Thymus (tissue), 11 donors: Measurements from ENCODE around the gene GSTA3. TPM values are rescaled to one million over a fixed set of nuclear protein-coding genes. Genes with fewer than 3 reads are reported as not detected.
A peak's percentile ranks its signal among the peaks of the same experiment; 100 is the strongest.
"Not testable (repeated sequence)": the region's sequence is repeated elsewhere in the genome, so short reads cannot be mapped to it uniquely, and the experiment has no call there.

Source experiments
- DNase-seq, 9 donors: peaks; one replicate each; pipeline ENCODE4 v3.0.0-alpha.2; 2013; ENCODE audit warnings: low spot score in 9 of 9, low read depth in 6 of 9, missing footprints in 1 of 9
- H3K27ac ChIP-seq, 2 donors: one replicate each; pipeline ENCODE4 v1.5.1; 2013; ENCODE audit warnings: control low read depth in 1 of 2, low read depth in 1 of 2, low read length in 1 of 2, mild to moderate bottlenecking in 1 of 2, moderate library complexity in 1 of 2
- H3K27me3 ChIP-seq, 2 donors: one replicate each; pipeline ENCODE4 v1.5.1; 2013; ENCODE audit warnings: low read length in 1 of 2; ENCODE audit not compliant: control insufficient read depth in 2 of 2, insufficient read depth in 1 of 2
- H3K36me3 ChIP-seq, 2 donors: one replicate each; pipeline ENCODE4 v1.5.1; 2013; ENCODE audit warnings: low read length in 1 of 2, mild to moderate bottlenecking in 1 of 2, moderate library complexity in 1 of 2; ENCODE audit not compliant: control insufficient read depth in 2 of 2, insufficient read depth in 2 of 2
- H3K4me1 ChIP-seq, 2 donors: one replicate each; pipeline ENCODE4 v1.5.1; 2013; ENCODE audit warnings: low read length in 2 of 2; ENCODE audit not compliant: control insufficient read depth in 2 of 2, insufficient read depth in 2 of 2
- H3K4me3 ChIP-seq, 2 donors: one replicate each; pipeline ENCODE4 v1.5.1; 2013; ENCODE audit warnings: low read length in 2 of 2, control low read depth in 1 of 2, mild to moderate bottlenecking in 1 of 2
- H3K9me3 ChIP-seq, 2 donors: one replicate each; pipeline ENCODE4 v1.5.1; 2013; ENCODE audit warnings: low read length in 1 of 2, mild to moderate bottlenecking in 1 of 2; ENCODE audit not compliant: control insufficient read depth in 2 of 2, insufficient read depth in 1 of 2
- WGBS: extraction: QIAGEN DNeasy Blood & Tissue Kit; methylation state at CpG from one replicate; pipeline ENCODE4 v1.1.7; 2013; 5-methylcytosine and 5-hydroxymethylcytosine counted together
- polyA plus RNA-seq: library from polyadenylated mRNA; stranded (reverse); fragments of 200-250 nt; gene quantifications from one replicate; pipeline ENCODE4 v1.2.3, GENCODE V29; 2013
- total RNA-seq: library from RNA; stranded (reverse); fragments of 120-200 nt; gene quantifications from one replicate; pipeline ENCODE4 v1.2.4, GENCODE V29; 2013
- donor health status: healthy.

The GSTA3 gene
- total and polyA plus RNA-seq, 2 donors: not detected

- H3K27ac ChIP-seq, DNase-seq, H3K9me3 ChIP-seq, H3K27me3 ChIP-seq, H3K4me3 ChIP-seq, H3K4me1 ChIP-seq, H3K36me3 ChIP-seq: not testable (repeated sequence)
- 96% methylated on average over 1 of the region's 1 CpG for WGBS
Measured at GRCh38 chr6:52918771-52919170, 9.3 kb upstream of the GSTA3 start.

- H3K4me1 ChIP-seq, DNase-seq, H3K27ac ChIP-seq, H3K4me3 ChIP-seq, H3K36me3 ChIP-seq, H3K27me3 ChIP-seq, H3K9me3 ChIP-seq: not testable (repeated sequence)
- WGBS: 95% methylated on average over 9 of the region's 9 CpGs
Measured at GRCh38 chr6:52918027-52918686, 8.7 kb upstream of the GSTA3 start.

- Histone ChIP-seq H3K27ac (no peak overlapping the region), H3K4me3 (no peak overlapping the region), H3K4me1 (no peaks in the 10 kb centered on the region), H3K27me3 (no peaks in the 10 kb centered on the region), H3K36me3 (no peaks in the 10 kb centered on the region), H3K9me3 (peaks cover 0 to 3% of the 10 kb centered on the region in 2 donors)
- no peak for DNase-seq
Measured at GRCh38 chr6:52914516-52914915, 5.0 kb upstream of the GSTA3 start.

GRCh38 chr6:52910091-52910490 lies 593 bp upstream of the GSTA3 start:
- H3K4me1 ChIP-seq: no peaks in the 10 kb centered on the region
- 52% methylated on average over 4 of the region's 4 CpGs for WGBS
- no peaks in the 10 kb centered on the region for H3K27me3 ChIP-seq

GRCh38 chr6:52909131-52909530 lies 367 bp downstream of the GSTA3 start:
- DNase-seq: no peak
- no peak overlapping the region for H3K4me3 ChIP-seq
- no peak overlapping the region for H3K27ac ChIP-seq
- H3K9me3 ChIP-seq: no peaks in the 10 kb centered on the region
- no peaks in the 10 kb centered on the region for H3K4me1 ChIP-seq
- WGBS: 95% methylated on average over 3 of the region's 3 CpGs
- no peaks in the 10 kb centered on the region for H3K27me3 ChIP-seq
- H3K36me3 ChIP-seq: no peaks in the 10 kb centered on the region

More at GRCh38 chr6:52910091-52910490, 593 bp upstream of the GSTA3 start:
- Histone ChIP-seq H3K36me3 (no peaks in the 10 kb centered on the region), H3K4me3 (no peak overlapping the region), H3K27ac (no peak overlapping the region), H3K9me3 (peaks cover 0 to 3% of the 10 kb centered on the region in 2 donors)
- DNase-seq: no peak

GRCh38 chr6:52908526-52908925 lies 972 bp downstream of the GSTA3 start:
- Histone ChIP-seq H3K36me3 (no peaks in the 10 kb centered on the region), H3K9me3 (no peaks in the 10 kb centered on the region), H3K4me1 (no peaks in the 10 kb centered on the region), H3K27me3 (no peaks in the 10 kb centered on the region), H3K27ac (no peak overlapping the region), H3K4me3 (no peak overlapping the region)
- WGBS: 94% methylated on average over 2 of the region's 2 CpGs
- no peak for DNase-seq

GRCh38 chr6:52904562-52905279 lies 4.8 kb downstream of the GSTA3 start:
- peak in 2 of 9 donors; percentile 2 to 8 for DNase-seq
- Histone ChIP-seq H3K4me1 (no peaks in the 10 kb centered on the region), H3K9me3 (no peaks in the 10 kb centered on the region), H3K4me3 (no peak overlapping the region), H3K27ac (no peak overlapping the region), H3K27me3 (no peaks in the 10 kb centered on the region), H3K36me3 (no peaks in the 10 kb centered on the region)
- 84% methylated on average over 6 of the region's 6 CpGs for WGBS

- peaks cover 0 to 4% of the 10 kb centered on the region in 2 donors for H3K9me3 ChIP-seq
- H3K27ac ChIP-seq: no peak overlapping the region
- H3K27me3 ChIP-seq: no peaks in the 10 kb centered on the region
- DNase-seq: no peak
- H3K4me3 ChIP-seq: no peak overlapping the region
- 97% methylated on average over 4 of the region's 4 CpGs for WGBS
- no peaks in the 10 kb centered on the region for H3K4me1 ChIP-seq
- no peaks in the 10 kb centered on the region for H3K36me3 ChIP-seq
Measured at GRCh38 chr6:52900536-52900935, 9.0 kb downstream of the GSTA3 start.

GRCh38 chr6:52895790-52896189 lies 13.7 kb downstream of the GSTA3 start:
- not testable (repeated sequence) for H3K36me3 ChIP-seq, DNase-seq, H3K27ac ChIP-seq, H3K4me1 ChIP-seq, H3K27me3 ChIP-seq, H3K9me3 ChIP-seq, H3K4me3 ChIP-seq
- 85% methylated on average over 3 of the region's 3 CpGs for WGBS
